ENCODE results near the gene KIF21A. TPM values are rescaled to one million over a fixed set of nuclear protein-coding genes. Genes with fewer than 3 reads are reported as not detected.

The KIF21A gene
- total RNA-seq, 1 experiment from 2014 or later: 29.1 TPM

- Histone ChIP-seq H3K27ac (ENCODE audit: low read depth, low read length) (no peak overlapping the region), H3K79me2 (ENCODE audit: insufficient read depth, low read length) (no peaks in the 10 kb centered on the region), H3K4me1 (ENCODE audit: control insufficient read depth in 1 of 2, insufficient read depth in 2 of 2, low read length in 2 of 2) (peaks cover 0 to 5% of the 10 kb centered on the region in 2 experiments; a peak in 1 of 4 replicates), H3K9me3 (ENCODE audit: control insufficient read depth in 1 of 2, insufficient read depth in 1 of 2, low read depth in 1 of 2, low read length in 2 of 2) (no peaks in the 10 kb centered on the region), H3K9ac (ENCODE audit: low read length) (no peak overlapping the region), H3K4me3 (replicated peaks in 1 of 2; ENCODE audit: low read depth in 1 of 2, low read length in 2 of 2) (no peak overlapping the region), H2AFZ (ENCODE audit: low read depth, low read length, poor library complexity, severe bottlenecking) (no peak overlapping the region), H3K27me3 (ENCODE audit: insufficient read depth, low read length) (no peaks in the 10 kb centered on the region), H4K20me1 (ENCODE audit: insufficient read depth) (no peaks in the 10 kb centered on the region), H3K9me2 (ENCODE audit: insufficient read depth) (no peaks in the 10 kb centered on the region), H3K36me3 (ENCODE audit: control insufficient read depth in 1 of 2, insufficient read depth in 2 of 2, low read length in 2 of 2) (peaks cover 3 to 4% of the 10 kb centered on the region in 2 experiments; a peak in 2 of 4 replicates), H3K4me2 (ENCODE audit: low read length) (no peak overlapping the region)
- POLR2A ChIA-PET: no interaction called here
- TF ChIP-seq RAD21 (IDR thresholded peaks at IDR 0.05; ENCODE audit: low read depth) (no peak), POLR2AphosphoS5 (IDR thresholded peaks at IDR 0.05; ENCODE audit: low read depth, low read length) (no peak), FOSL1 (IDR thresholded peaks at IDR 0.05; ENCODE audit: low read depth) (no peak), ATF3 (IDR thresholded peaks at IDR 0.05) (no peak), ZNF274 (IDR thresholded peaks at IDR 0.05; ENCODE audit: low read depth, low read length) (no peak), SIN3A (IDR thresholded peaks at IDR 0.05; ENCODE audit: low read depth) (no peak), JUND (IDR thresholded peaks at IDR 0.05) (no peak), EZH2phosphoT487 (IDR thresholded peaks at IDR 0.05; ENCODE audit: borderline replicate concordance) (no peak), CEBPB (IDR thresholded peaks at IDR 0.05; ENCODE audit: low read depth) (no peak), EGR1 (IDR thresholded peaks at IDR 0.05; ENCODE audit: low read depth) (no peak), YY1 (IDR thresholded peaks at IDR 0.05; ENCODE audit: extremely low read depth, insufficient replicate concordance, low read depth, low read length) (no peak), ELF1 (IDR thresholded peaks at IDR 0.05; ENCODE audit: borderline replicate concordance, low read depth) (no peak), EZH2 (IDR thresholded peaks at IDR 0.05) (no peak), CBX3 (IDR thresholded peaks at IDR 0.05; ENCODE audit: low read depth) (no peak), SP1 (IDR thresholded peaks at IDR 0.05; ENCODE audit: low read depth) (no peak)
- RAD21 ChIA-PET (ENCODE audit: low non-redundant PET in 1 of 2, low total read pairs in 2 of 2, uncharacterized antibody in 2 of 2, unreplicated experiment in 2 of 2): no interaction called here
- CTCF ChIA-PET: no interaction called here
- no peak for DNase-seq (ENCODE audit: low read depth, low spot score)
- intact Hi-C loops (cut with micrococcal nuclease): no loop called here
- BruUV-seq (replicated peaks): no TSS peak
- ATAC-seq: no peak
Measured at GRCh38 chr12:39354955-39355354, 88.0 kb downstream of the KIF21A start.

Measured in HCT116 (cell line).